GM03348 (cell line): ENCODE results near the gene CCNJL.
A peak's percentile ranks its signal among the peaks of the same experiment; 100 is the strongest.

Experiments
- DNase-seq: peaks from one replicate; pipeline ENCODE4 v3.0.0; 2012; ENCODE audit warnings: low spot score

The CCNJL gene

DNA sequence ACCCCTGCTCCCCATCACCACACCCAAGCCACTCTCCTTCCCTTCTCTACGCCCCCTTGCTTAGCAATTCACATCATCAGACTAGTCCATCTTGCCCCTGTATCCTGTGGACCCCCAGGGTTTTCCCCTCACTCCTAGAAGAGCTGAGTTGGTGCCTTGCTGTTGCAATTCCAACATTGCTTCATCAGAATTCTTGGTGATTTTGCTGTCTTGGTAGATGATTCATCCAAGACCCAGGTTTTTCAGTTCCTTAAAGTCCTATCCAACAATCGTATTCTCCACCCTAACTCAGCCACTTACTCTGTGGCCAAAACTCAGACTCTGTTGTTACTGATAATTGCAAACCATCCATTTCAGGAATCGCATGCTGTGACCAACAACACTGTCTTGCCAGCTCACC, 21.4 kb upstream of the CCNJL start:
- peak; percentile 78 for DNase-seq

GRCh38 chr5:160330212-160330611, 17.8 kb upstream of the CCNJL start:
- DNase-seq = no peak

DNA sequence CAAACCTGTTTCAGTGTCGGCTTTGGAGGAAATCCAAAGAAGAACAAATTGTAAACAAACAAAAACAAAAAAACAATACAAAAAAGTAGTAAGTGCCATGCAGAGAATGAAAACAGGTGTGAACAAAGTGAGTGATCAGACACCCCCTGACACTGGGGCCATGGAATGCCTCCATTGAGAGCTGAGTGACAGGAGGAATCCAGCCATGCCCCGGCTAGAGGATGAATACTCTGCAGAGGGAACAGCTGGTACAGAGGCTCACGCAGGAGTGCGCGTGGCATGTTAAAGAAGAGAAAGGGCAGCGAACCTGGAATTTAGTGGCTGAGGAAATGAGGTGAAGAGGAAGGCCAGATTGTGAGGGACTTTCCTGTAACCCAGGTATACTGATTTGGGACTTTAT, 15.5 kb upstream of the CCNJL start:
- no peak for DNase-seq

- DNase-seq = no peak
Measured at GRCh38 chr5:160326981-160327380, 14.6 kb upstream of the CCNJL start.

- no peak for DNase-seq
Measured at GRCh38 chr5:160325716-160326115, 13.4 kb upstream of the CCNJL start.

DNA sequence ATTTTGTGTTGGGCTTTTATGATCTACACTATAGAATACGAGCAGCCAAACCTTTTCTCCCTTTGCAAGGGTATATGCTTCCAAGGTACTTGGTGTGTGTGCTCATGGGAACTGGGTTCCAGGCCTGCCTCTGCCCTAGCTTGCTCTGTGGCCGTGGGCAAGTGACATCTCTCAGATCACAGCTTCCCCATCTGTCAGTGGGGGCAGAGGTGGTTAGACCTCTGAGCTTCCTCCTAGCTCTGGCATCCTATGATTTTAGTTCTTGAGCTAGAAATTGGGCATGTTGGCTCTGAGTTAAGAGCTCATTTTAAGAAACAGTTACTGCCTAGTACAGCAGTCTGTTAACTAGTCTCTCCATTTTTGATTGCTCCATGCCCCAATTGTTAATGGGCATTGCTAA, 12.5 kb upstream of the CCNJL start:
- no peak for DNase-seq

GRCh38 chr5:160318409-160318808, 6.0 kb upstream of the CCNJL start:
- DNase-seq = no peak

GRCh38 chr5:160317434-160317833, 5.1 kb upstream of the CCNJL start:
- no peak for DNase-seq

GRCh38 chr5:160315968-160316367, 3.6 kb upstream of the CCNJL start:
- DNase-seq = no peak

DNA sequence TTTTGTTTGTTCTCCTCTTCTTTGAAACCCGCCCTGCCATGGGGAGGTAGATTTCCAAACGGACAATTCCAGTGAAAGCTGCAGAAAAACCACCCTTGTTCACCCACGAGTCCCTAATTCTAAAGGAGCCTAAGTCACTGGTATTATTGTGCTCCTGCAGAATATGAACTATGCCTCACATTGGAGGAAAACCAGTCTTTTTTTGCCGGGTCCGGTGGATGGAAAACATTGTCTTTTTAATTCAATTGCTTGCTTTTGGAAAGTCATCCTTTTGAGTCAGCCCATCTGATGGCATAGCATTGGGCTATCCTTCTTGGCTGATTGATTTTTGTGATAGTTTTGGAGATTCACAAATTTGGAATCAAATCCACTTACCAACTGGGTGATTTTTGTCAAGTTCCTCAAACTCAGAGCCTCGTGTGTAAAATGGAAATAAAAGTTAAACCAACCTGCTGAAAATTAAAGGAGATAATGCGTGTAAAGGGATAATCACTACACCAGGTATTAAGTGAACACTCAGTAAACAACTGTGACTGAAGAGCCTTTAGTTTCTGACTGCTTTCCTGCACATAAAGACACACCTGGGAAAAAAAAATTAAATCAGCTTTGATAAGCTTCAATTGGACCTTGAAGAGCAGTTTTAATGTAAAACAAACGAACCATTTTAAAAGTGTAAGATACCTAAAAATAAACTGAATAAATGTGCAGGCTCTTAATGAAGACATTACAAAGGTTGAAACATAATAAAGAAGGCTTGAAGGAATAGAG, 780 bp upstream of the CCNJL start:
- no peak for DNase-seq

DNA sequence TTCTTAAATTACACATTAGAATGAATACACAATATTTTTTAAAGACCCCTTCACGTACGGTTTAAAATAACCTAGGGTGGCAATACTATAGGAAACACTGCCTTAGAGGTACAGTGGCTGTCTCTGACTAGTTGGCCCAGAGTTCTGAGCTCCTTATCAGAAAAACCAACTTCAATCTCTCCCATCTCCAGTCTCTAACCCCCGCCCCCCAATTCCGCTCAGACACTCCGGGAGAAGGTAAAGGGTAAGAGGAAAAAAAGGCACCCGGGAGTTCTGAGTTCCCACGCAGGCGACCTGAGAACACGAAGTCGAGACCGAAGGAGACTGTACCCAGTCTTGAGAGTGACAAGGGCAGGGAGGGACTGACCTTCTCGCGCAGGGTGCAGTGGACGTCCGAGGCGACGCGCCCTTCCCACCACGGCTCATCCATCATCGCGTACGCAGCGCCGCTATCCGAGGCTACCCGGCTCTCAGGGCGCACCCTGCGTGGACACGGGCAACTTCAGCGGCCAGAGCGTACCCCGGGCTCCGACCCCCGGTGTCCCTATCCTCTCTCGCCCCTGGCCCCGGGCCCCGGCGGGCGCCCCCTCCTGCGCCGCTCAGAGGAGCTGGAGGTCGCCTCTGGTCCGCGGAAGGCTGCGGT, 752 bp downstream of the CCNJL start:
- DNase-seq = peak; percentile 20

DNA sequence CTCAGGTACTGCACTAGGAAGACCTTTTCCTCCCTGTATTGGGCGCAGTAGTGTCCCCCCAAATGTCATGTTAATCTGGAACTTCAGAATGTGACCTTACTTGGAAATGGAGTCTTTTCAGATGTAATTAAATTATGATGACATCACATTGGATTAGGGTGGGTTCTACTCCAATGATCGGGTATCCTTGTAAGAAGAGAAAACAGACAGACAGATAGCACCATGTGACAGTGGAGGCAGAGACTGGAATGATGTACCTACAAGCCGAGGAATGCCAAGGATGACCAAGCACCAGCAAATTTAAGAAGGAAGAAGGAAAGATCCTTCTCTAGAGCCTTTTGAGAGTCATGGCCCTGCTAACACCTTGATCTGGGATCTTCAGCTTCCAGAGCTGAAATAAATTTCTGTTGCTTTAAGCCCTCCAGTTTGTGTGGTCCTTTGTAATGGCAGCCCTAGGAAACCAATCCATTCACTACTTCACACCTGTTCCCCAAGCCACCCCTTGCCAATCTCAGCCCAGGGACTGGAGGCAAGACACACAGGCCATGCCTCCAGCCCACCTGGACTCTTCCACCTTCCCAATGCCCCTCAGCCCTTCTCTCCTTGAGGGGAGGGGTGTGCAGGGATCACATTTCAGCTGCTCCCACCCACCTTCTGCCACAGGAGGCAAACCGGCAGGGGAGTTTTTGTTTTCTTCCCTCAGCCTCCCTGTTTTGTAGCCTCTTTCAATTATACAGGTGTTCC, 1.6 kb downstream of the CCNJL start:
- no peak for DNase-seq

DNA sequence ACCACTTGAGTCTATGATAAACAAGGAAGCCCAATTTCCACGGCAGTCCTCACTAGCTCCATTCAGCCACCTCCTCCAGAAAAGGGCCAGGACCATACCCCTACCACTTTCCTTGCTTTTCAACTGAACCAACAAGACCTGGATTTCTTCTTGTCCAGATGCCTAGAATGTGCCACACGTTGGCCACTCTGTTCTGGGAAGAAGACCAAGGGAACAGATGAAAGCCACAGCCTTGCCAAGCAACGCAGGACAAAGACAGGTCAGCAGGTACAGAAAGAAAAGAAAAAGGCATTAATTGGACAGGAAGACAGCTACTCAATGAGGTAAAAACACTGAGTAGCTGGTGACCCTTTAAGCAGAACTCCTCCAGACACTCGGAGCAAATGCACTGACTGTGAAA, 2.2 kb downstream of the CCNJL start:
- no peak for DNase-seq

DNA sequence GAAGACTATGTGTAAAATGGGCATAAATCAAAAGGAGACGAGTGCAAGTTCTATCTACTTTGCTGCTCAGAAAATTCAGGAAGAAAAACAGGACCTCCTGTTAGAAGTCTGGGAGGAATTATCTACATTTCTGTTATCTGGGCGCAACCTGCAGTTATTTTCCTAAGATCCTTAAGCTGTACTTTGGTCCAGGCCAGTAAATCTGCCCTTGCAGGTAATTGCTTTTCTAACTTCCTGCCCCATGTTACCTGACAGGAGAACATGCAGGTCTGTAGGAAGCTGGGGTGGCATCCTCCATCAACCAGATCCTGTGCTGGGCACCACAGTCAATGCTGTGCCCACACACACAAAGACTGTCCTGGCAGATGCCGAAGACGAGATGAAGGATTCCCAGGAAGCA, 5.7 kb downstream of the CCNJL start:
- DNase-seq = no peak

DNA sequence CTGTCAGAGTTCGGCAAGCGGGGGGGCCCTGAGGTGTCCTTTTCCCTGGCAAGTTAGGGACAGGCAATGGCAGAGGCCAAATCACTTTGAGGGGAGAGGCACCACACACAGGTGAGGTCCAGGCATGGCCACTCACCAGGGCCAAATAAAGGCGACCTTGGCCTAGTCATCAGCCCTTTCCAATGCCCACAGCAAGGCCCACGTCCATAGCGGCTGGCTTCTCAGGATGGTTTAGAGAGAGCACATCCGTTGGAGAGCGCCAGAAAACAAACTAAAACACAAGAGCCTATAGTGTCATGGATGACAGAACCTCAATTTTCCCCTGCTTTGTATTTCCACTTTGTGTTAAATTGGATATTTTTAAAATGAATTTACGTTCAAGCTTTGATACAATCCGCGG, 7.0 kb downstream of the CCNJL start:
- no peak for DNase-seq

- no peak for DNase-seq
Measured at GRCh38 chr5:160303690-160304089, 8.7 kb downstream of the CCNJL start.

GRCh38 chr5:160298189-160298588, 14.2 kb downstream of the CCNJL start:
- no peak for DNase-seq

GRCh38 chr5:160297776-160298175, 14.6 kb downstream of the CCNJL start:
- no peak for DNase-seq

DNA sequence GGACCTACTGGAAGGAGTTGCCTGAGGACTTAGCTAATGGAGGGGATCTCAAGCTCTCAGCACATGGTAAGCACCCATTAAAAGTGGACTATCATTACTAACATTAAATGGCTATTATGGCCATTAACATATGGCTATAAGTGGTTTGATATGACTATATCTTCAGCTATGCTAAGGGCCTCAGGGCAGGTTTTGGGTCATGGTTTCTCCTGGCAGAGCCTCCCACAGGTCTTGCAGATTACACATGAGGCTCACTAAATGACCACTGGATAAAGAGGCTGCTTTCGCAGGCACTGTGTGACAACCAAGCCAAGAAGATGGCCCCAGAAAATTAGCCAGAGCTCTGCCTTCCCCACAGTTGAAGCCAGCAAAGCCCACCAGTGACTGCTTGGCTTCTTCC, 15.4 kb downstream of the CCNJL start:
- no peak for DNase-seq

GRCh38 chr5:160296496-160296895, 15.9 kb downstream of the CCNJL start:
- DNase-seq = no peak

GRCh38 chr5:160293901-160294561, 18.3 kb downstream of the CCNJL start:
- DNase-seq = no peak

- no peak for DNase-seq
Measured at GRCh38 chr5:160293386-160293785, 19.0 kb downstream of the CCNJL start.

GRCh38 chr5:160291467-160291866, 20.9 kb downstream of the CCNJL start:
- DNase-seq = no peak
